ENCODE results near the gene PCNX3. TPM values are rescaled to one million over a fixed set of nuclear protein-coding genes. Genes with fewer than 3 reads are reported as not detected.

The PCNX3 gene
- total and polyA plus RNA-seq, 10 of the 15 experiments (the other 5 are each of a cell fraction or from before 2014, with no cell fraction given): 0.03 to 46.6 (median 8.4) TPM

DNA sequence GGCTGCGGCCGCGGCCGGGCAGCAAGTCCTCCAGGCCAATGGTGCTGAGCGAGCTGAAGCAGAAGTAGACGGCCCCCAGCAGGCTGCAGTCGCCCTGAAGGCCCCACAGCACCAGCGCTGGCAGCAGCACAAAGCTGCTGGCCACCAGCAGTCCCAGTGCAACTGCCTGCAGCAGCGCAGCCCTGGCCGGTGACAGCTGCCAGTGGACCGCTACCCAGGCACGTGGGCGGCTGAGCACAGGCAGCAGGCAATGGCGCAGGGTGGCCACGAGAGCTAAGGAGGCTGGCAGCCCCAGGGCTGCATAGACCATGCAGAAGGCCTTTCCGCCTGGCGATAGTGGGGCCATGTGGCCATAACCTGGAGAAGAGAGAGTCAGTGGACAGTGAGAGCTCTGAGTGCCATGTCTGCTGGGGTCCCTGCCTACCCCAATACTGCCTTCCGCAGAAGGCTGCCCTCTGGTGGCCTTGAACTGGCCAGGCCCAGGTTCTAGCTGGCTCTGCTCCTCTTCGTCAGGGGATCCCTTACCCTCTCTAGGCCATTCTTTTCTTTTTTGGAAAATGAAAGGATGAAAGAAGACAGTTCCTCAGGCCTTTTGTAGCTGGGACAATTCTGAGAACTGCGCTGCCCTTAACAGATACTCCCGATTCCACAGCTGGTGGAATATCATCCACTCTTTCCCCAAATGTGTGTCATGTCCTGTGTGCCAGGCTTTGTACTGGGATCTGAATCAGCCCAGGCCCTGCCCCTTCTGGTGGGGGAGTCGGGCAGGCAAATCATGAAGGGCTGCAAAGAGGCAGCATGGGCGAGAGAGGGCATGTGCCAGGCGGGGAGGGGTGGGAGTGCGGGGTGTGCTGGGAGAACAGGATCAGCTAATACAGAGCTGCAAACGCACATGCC, 21.8 kb upstream of the PCNX3 start:
- 86% methylated on average over 26 of the region's 26 CpGs for WGBS (ENCODE audit: insufficient coverage, insufficient replicate concordance, low lambda C conversion rate, missing lambda C conversion rate)
- Histone ChIP-seq H3K27ac (ENCODE audit: control insufficient read depth, insufficient read depth) (no peak overlapping the region), H2AFZ (ENCODE audit: control insufficient read depth, low read depth, low read length) (no peak overlapping the region), H3K9me3 (replicated peaks; ENCODE audit: control insufficient read depth, insufficient read depth, low read length) (no peaks in the 10 kb centered on the region), H3K4me3 (no peak overlapping the region), H3K4me1 (ENCODE audit: control insufficient read depth, insufficient read depth, low read length) (peaks cover 11% of the 10 kb centered on the region), H3K4me2 (ENCODE audit: control insufficient read depth, insufficient read depth) (no peak overlapping the region), H4K20me1 (ENCODE audit: control insufficient read depth, insufficient read depth) (no peaks in the 10 kb centered on the region), H3K9ac (ENCODE audit: control insufficient read depth, insufficient read depth, low read length) (no peak overlapping the region), H3K79me2 (ENCODE audit: control insufficient read depth, insufficient read depth, low read length) (peaks cover under 1% of the 10 kb centered on the region; the same call in 1 of the 2 replicates), H3K36me3 (ENCODE audit: control insufficient read depth in 2 of 2, insufficient read depth in 2 of 2, low read length in 1 of 2) (peaks cover under 1 to 2% of the 10 kb centered on the region in 2 experiments; a peak in 3 of 4 replicates), H3K27me3 (replicated peaks in 1 of 2; ENCODE audit: control insufficient read depth in 2 of 2, insufficient read depth in 2 of 2, low read length in 1 of 2) (no peaks in the 10 kb centered on the region)
- POLR2A ChIA-PET: interaction anchor here (0.7 to 2.2 kb wide), 7 partner anchors 12 to 53 kb away, joined by 3 to 12 read pairs (median 4); partner anchors contain the start of genes FAM89B and SIPA1
- TF ChIP-seq PML (IDR thresholded peaks at IDR 0.05; ENCODE audit: low read length) (peak; percentile 72; the same call in 1 of the 2 replicates), EGR1 (IDR thresholded peaks at IDR 0.05; ENCODE audit: borderline replicate concordance in 1 of 2, low read depth in 2 of 2, low read length in 2 of 2) (0 out of 3 replicates have a peak, but pooled peaks of 1 of the 2 experiments have one; percentile 8), DPF2 (IDR thresholded peaks at IDR 0.05) (0 out of 2 replicates have a peak, but pooled peaks have one; percentile 13), HDGF (IDR thresholded peaks at IDR 0.05) (no peak), POU2F2 (IDR thresholded peaks at IDR 0.05; ENCODE audit: borderline replicate concordance, low read depth, low read length) (peak; percentile 10; the same call in 1 of the 3 replicates), SUZ12 (IDR thresholded peaks at IDR 0.05; ENCODE audit: unreplicated experiment) (no peak), GATAD2B (conservative IDR thresholded peaks at IDR 0.05; ENCODE audit: low read depth) (no peak), SMC3 (IDR thresholded peaks at IDR 0.05; ENCODE audit: borderline replicate concordance, low read length) (peak; percentile 68), ASH2L (IDR thresholded peaks at IDR 0.05; ENCODE audit: borderline replicate concordance, low read depth) (no peak), ESRRA (IDR thresholded peaks at IDR 0.05; ENCODE audit: low read length) (no peak), ZBED1 (IDR thresholded peaks at IDR 0.05; ENCODE audit: borderline replicate concordance) (0 out of 2 replicates have a peak, but pooled peaks have one; percentile 14), RUNX3 (IDR thresholded peaks at IDR 0.05; ENCODE audit: low read length) (no peak; the same call in 1 of the 2 replicates), TBL1XR1 (IDR thresholded peaks at IDR 0.05; ENCODE audit: low read depth, low read length) (no peak), CBX3 (IDR thresholded peaks at IDR 0.05; ENCODE audit: borderline replicate concordance, low read depth) (no peak), RBBP5 (conservative IDR thresholded peaks at IDR 0.05) (no peak), RAD21 (IDR thresholded peaks at IDR 0.05; ENCODE audit: insufficient read depth, low read depth, low read length) (peak; percentile 44), CREB1 (IDR thresholded peaks at IDR 0.05; ENCODE audit: low read depth) (0 out of 2 replicates have a peak, but pooled peaks have one; percentile 14), YY1 (IDR thresholded peaks at IDR 0.05; ENCODE audit: low read depth, low read length) (0 out of 2 replicates have a peak, but pooled peaks have one; percentile 34), POLR2A (IDR thresholded peaks at IDR 0.05; ENCODE audit: low read depth, low read length) (peak; percentile 48)
- TF ChIP-seq, protein P1, sequence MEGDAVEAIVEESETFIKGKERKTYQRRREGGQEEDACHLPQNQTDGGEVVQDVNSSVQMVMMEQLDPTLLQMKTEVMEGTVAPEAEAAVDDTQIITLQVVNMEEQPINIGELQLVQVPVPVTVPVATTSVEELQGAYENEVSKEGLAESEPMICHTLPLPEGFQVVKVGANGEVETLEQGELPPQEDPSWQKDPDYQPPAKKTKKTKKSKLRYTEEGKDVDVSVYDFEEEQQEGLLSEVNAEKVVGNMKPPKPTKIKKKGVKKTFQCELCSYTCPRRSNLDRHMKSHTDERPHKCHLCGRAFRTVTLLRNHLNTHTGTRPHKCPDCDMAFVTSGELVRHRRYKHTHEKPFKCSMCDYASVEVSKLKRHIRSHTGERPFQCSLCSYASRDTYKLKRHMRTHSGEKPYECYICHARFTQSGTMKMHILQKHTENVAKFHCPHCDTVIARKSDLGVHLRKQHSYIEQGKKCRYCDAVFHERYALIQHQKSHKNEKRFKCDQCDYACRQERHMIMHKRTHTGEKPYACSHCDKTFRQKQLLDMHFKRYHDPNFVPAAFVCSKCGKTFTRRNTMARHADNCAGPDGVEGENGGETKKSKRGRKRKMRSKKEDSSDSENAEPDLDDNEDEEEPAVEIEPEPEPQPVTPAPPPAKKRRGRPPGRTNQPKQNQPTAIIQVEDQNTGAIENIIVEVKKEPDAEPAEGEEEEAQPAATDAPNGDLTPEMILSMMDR (IDR thresholded peaks at IDR 0.05 in 2 of 3, conservative IDR thresholded peaks at IDR 0.05 in 1 of 3; ENCODE audit: control insufficient read depth in 2 of 3, extremely low read depth in 1 of 3, insufficient read depth in 1 of 3, low read depth in 3 of 3, low read length in 3 of 3): peak; percentile 62 to 71 (median 63)
- TF ChIP-seq, protein P2, sequence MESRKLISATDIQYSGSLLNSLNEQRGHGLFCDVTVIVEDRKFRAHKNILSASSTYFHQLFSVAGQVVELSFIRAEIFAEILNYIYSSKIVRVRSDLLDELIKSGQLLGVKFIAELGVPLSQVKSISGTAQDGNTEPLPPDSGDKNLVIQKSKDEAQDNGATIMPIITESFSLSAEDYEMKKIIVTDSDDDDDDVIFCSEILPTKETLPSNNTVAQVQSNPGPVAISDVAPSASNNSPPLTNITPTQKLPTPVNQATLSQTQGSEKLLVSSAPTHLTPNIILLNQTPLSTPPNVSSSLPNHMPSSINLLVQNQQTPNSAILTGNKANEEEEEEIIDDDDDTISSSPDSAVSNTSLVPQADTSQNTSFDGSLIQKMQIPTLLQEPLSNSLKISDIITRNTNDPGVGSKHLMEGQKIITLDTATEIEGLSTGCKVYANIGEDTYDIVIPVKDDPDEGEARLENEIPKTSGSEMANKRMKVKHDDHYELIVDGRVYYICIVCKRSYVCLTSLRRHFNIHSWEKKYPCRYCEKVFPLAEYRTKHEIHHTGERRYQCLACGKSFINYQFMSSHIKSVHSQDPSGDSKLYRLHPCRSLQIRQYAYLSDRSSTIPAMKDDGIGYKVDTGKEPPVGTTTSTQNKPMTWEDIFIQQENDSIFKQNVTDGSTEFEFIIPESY (IDR thresholded peaks at IDR 0.05): 0 out of 2 replicates have a peak, but pooled peaks have one; percentile 30
- in situ Hi-C loops (cut with MboI) (no loop called here), intact Hi-C loops (cut with micrococcal nuclease; ENCODE audit: unreplicated experiment) (no loop called here)
- BruUV-seq (replicated peaks): no TSS peak
- CTCF ChIA-PET: interaction anchor here (0.6 to 3.3 kb wide), 18 partner anchors 9 to 368 kb away, joined by 3 to 39 read pairs (median 7); partner anchors contain the start of genes EHBP1L1, FAM89B, PCNX3 and ZNRD2
- RAD21 ChIA-PET (ENCODE audit: unreplicated experiment): interaction anchor here (0.5 to 2.8 kb wide), 8 partner anchors 18 to 364 kb away, joined by 3 to 18 read pairs (median 6); partner anchors contain the start of genes EHBP1L1, FAM89B, MAP3K11 and SIPA1
- FAIRE-seq: peak; percentile 13
- DNase-seq (ENCODE audit: low read depth, low spot score): no peak
- peak; percentile 68 for ATAC-seq
- SMC1A ChIA-PET (ENCODE audit: uncharacterized antibody, unreplicated experiment): interaction anchor here (0.7 to 2.3 kb wide), 11 partner anchors 10 to 125 kb away, joined by 3 to 18 read pairs (median 5); partner anchors contain the start of genes EHBP1L1, FAM89B and PCNX3
